Tibial artery (tissue), 4 donors: Measurements from ENCODE around the gene UCK2.

Experiments
- DNase-seq, 2 donors: peaks; one replicate each; pipeline ENCODE4 v3.0.0-alpha.2; 2019
- H3K27ac ChIP-seq, 2 donors: fragments of 200-600 bp; sonication (generic) in 1 of 2; 1 replicate in 1 of 2; 2 replicates in 1 of 2; pipeline ENCODE4 v1.5.1; 2018 to 2019; ENCODE audit warnings: mild to moderate bottlenecking in 1 of 2
- H3K27me3 ChIP-seq, 2 donors: fragments of 200-600 bp; sonication (generic) in 1 of 2; one replicate each; pipeline versions ENCODE4 v1.5.1 to v1.6.0; 2016 to 2019
- H3K36me3 ChIP-seq, 3 donors: fragments of 200-600 bp; sonication (generic) in 2 of 3; one replicate each; pipeline ENCODE4 v1.5.1; 2016 to 2019; ENCODE audit warnings: mild to moderate bottlenecking in 2 of 3
- H3K4me1 ChIP-seq, 4 donors: fragments of 200-600 bp; sonication (generic) in 2 of 4; 1 replicate in 3 of 4; 2 replicates in 1 of 4; pipeline ENCODE4 v1.5.1; 2016 to 2019
- H3K4me3 ChIP-seq, 2 donors: fragments of 200-600 bp; sonication (generic) in 1 of 2; 1 replicate in 1 of 2; 2 replicates in 1 of 2; pipeline ENCODE4 v1.5.1; 2018 to 2019; ENCODE audit warnings: mild to moderate bottlenecking in 2 of 2
- H3K9me3 ChIP-seq, 3 donors: fragments of 200-600 bp; sonication (generic) in 1 of 3; one replicate each; pipeline ENCODE4 v1.5.1; 2016 to 2019
- intact Hi-C: fragments of 100-400 bp; cut with DNase I; formaldehyde crosslinking; loops from one replicate; pipeline ENCODE4 v1.15.0; 2023; ENCODE audit warnings: low total_unique reads
- TF ChIP-seq, protein P1 (sequence below), 2 experiments: fragments of 200-600 bp in 1 of 2; fragments of 450-650 bp in 1 of 2; IDR thresholded peaks; one replicate each; pipeline ENCODE4 v1.5.1; 2017 to 2019; ENCODE audit warnings: antibody characterized with exemption in 2 of 2, mild to moderate bottlenecking in 1 of 2, moderate library complexity in 1 of 2

The UCK2 gene

DNA sequence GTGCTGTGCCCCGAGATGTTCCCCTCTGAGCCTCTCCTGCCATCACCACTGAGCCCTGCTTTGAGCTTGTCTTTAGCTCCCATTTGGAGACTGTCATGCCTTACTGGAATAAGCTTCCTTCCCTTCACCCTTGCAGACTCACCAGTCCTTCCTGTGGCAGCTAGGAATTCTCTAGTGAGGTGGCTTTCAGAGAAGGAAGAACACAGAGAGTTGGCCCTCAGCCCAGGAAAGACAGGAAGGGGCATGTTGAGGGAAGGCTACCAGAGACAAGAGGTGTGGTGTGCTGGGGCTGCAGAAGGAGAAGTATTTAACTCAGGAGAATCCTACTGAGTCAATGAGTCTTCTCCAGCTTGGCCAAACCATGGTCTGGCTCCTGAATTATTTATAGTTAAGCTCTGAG lies 76.3 kb downstream of the UCK2 start:
- intact Hi-C loops, result no loop called here
- Histone ChIP-seq H3K36me3 (peaks cover 10 to 35% (median 26%) of the 10 kb centered on the region in 3 donors), H3K9me3 (no peaks in the 10 kb centered on the region), H3K4me3 (no peak overlapping the region), H3K4me1 (peaks cover 4 to 29% (median 27%) of the 10 kb centered on the region in 4 donors), H3K27me3 (no peaks in the 10 kb centered on the region), H3K27ac (no peak overlapping the region)
- TF ChIP-seq, protein P1, sequence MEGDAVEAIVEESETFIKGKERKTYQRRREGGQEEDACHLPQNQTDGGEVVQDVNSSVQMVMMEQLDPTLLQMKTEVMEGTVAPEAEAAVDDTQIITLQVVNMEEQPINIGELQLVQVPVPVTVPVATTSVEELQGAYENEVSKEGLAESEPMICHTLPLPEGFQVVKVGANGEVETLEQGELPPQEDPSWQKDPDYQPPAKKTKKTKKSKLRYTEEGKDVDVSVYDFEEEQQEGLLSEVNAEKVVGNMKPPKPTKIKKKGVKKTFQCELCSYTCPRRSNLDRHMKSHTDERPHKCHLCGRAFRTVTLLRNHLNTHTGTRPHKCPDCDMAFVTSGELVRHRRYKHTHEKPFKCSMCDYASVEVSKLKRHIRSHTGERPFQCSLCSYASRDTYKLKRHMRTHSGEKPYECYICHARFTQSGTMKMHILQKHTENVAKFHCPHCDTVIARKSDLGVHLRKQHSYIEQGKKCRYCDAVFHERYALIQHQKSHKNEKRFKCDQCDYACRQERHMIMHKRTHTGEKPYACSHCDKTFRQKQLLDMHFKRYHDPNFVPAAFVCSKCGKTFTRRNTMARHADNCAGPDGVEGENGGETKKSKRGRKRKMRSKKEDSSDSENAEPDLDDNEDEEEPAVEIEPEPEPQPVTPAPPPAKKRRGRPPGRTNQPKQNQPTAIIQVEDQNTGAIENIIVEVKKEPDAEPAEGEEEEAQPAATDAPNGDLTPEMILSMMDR (IDR thresholded peaks at IDR 0.05), result no peak
- no peak for DNase-seq

GRCh38 chr1:165904948-165905347 lies 77.5 kb downstream of the UCK2 start:
- H3K27ac ChIP-seq, result no peak overlapping the region
- H3K4me3 ChIP-seq, result no peak overlapping the region
- TF ChIP-seq, protein P1 (IDR thresholded peaks at IDR 0.05), result no peak
- no peaks in the 10 kb centered on the region for H3K9me3 ChIP-seq
- intact Hi-C loops, result no loop called here
- H3K4me1 ChIP-seq, result peaks cover 3 to 16% (median 15%) of the 10 kb centered on the region in 4 donors
- H3K27me3 ChIP-seq, result no peaks in the 10 kb centered on the region
- no peak for DNase-seq
- H3K36me3 ChIP-seq, result peaks cover 19 to 48% (median 26%) of the 10 kb centered on the region in 3 donors

GRCh38 chr1:165905853-165906252 lies 78.4 kb downstream of the UCK2 start:
- no peak for DNase-seq
- Histone ChIP-seq H3K27me3 (no peaks in the 10 kb centered on the region), H3K4me3 (no peak overlapping the region), H3K36me3 (peaks cover 19 to 56% (median 26%) of the 10 kb centered on the region in 3 donors), H3K27ac (no peak overlapping the region), H3K9me3 (no peaks in the 10 kb centered on the region), H3K4me1 (peaks cover 0 to 7% (median 6%) of the 10 kb centered on the region in 4 donors)
- intact Hi-C loops, result no loop called here
- TF ChIP-seq, protein P1 (IDR thresholded peaks at IDR 0.05), result no peak

GRCh38 chr1:165907256-165907857 lies 79.9 kb downstream of the UCK2 start:
- Histone ChIP-seq H3K27ac (no peak overlapping the region), H3K9me3 (no peaks in the 10 kb centered on the region), H3K4me3 (no peak overlapping the region), H3K36me3 (peaks cover 19 to 60% (median 26%) of the 10 kb centered on the region in 3 donors), H3K4me1 (no peaks in the 10 kb centered on the region), H3K27me3 (no peaks in the 10 kb centered on the region)
- no peak for DNase-seq
- intact Hi-C loops, result no loop called here
- TF ChIP-seq, protein P1 (IDR thresholded peaks at IDR 0.05), result no peak

DNA sequence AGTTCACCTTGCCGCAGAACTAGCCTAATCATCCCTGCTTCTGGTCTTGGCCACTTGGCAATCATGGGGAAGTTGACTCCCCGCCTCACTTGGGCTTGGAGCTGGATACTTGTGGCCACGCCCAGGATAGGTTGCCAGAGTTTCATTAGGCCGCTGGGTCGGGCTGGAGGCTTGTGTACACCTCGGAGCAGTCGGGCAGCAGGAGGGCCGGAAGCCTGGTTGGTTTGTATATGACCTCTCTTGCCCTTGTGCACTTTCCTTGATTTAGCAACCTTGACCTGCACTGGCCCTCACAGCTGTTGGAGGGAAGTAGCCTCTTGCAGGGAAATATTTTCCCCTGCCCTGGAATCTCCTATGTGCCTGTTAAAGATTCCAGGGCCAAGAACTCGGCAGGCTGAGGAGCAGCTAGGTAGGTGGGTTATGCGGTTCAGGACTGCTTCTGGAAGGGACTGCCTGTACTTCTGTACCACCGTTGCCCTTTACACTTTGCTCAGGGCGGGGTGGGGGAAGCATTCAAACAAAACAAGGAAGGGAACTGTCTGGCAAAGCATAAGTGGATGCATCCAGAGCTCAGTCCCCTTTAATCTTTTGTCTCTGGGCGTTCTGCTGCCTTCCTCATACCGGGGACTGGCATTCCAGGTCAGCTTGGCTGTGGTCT lies 83.5 kb downstream of the UCK2 start:
- Histone ChIP-seq H3K9me3 (no peaks in the 10 kb centered on the region), H3K27ac (no peak overlapping the region), H3K27me3 (no peaks in the 10 kb centered on the region), H3K4me3 (no peak overlapping the region), H3K4me1 (peaks cover 0 to 5% (median 2%) of the 10 kb centered on the region in 4 donors), H3K36me3 (peaks cover 18 to 50% (median 19%) of the 10 kb centered on the region in 3 donors)
- intact Hi-C loops, result loop anchor here (5.0 kb wide), 2 partner anchors 194 to 524 kb away; no protein-coding TSS in a partner anchor
- peak in 1 of 2 donors; percentile 60 for DNase-seq
- TF ChIP-seq, protein P1 (IDR thresholded peaks at IDR 0.05), result no peak
